HG03460 (cell line): Measurements from ENCODE around the gene ZNF385A.

Experiments used
- ATAC-seq: cut with Tn5 transposase; IDR thresholded peaks from one replicate; pipeline ENCODE4 v1.9.1; 2021; ENCODE audit not compliant: unreplicated experiment

ZNF385A gene

DNA sequence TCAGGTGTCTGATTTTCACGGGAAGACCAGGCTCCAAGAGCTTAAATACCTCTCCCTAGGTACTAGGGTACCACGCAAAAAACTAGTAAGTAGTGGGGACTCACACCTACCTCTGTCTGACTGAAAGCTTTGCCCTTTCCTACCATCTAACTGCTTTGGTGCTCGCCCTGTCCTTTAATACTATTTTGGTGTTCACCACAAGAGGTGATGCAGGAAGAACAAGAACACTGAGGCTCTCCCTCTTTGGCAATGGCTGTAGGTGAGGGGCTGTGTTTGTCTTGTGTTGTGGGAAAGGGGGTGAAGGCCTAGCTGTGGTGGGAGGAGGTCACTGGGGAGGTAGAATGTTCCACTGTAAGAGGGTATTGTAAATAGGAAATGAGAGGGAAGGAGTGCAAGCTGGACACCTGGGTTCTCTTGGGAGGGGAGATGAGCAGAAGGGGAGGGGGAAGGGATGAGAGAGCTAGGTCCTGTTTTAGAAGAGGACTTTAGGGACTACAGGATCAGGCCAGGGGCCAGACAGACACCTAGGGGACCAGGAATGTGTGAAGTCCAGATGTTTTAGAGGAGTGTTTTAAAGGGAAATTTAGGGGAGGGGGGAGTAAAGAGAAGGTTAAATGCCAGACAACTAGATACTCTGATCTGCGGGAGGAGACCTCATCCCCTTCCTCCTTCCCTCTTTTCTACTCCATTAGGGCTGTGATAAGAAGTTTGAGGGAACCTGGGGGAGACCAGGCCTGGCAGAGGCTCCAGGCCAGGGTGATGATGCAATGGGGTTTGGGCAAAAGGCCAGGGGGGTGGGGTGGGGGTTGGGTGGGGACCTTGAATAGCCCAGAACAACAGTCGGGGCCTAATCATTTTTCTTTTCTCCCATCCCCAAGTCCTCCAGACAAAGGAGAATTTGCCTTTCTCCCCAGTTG, 32.4 kb upstream of the ZNF385A start:
- ATAC-seq = no peak

GRCh38 chr12:54415221-54415929, 30.8 kb upstream of the ZNF385A start:
- no peak for ATAC-seq

GRCh38 chr12:54413284-54414190, 29.0 kb upstream of the ZNF385A start:
- ATAC-seq = no peak

DNA sequence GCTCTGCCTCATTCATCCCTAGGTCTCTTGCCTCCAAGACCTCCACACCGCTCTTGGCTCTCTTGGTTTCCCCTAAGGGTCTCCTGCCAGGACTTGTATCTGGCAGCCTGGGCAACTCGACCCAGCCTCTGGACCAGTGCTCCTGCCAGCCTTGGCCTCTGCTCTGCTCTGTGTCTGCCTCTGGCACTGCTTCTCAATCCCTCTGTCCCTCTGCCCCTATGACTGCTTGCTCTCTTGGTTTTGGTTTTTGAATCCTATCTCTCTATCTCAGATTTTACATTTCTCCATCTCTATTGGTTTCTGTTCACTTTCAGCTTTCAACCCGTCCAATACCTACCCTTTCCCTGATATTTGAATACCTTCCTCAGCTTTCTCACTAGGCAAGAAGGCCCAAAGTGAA, 28.3 kb upstream of the ZNF385A start:
- ATAC-seq = no peak

- no peak for ATAC-seq
These were observed 27.8 kb upstream of the ZNF385A start for GRCh38 chr12:54412348-54412747.

DNA sequence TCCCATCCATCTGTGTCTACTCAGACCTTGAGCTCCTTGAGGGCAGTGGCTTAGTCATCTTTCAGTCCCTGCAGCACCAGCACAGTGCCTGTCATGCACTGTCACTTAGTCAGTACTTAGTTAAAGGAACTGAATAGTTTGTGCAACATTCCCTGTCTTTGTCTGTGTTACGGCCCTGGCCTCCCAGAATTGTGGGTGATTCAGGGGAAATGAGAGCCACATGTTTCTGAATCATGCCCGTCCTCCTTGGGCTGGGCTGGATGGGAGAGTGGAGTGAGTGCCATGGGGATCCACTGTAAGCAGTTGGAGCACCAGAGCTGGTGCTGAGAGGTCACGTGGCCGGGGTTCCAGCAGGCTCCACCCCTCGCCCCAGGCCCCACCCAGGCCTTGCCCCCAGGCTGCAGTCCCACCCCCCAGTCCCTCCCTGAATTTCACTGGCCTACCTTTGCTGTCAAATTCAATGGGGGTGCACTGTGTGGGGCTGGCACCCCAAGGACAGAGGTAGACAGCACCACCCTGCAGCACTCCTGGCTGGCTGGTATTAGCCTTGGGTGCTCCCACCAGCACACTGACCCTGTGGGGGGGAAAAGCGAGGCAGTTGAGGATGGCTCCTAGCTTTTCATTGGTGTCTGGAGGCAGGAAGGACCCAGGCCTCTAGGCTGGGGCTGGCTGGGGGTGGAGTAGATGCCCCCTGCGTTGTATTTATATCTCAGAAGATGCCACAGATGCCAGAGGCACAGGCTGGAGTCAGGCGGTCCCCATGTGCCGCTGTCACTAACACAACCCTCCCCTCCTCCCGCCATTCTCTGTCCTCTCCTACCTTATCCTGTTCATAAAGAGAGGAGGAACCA, 27.1 kb upstream of the ZNF385A start:
- no peak for ATAC-seq

DNA sequence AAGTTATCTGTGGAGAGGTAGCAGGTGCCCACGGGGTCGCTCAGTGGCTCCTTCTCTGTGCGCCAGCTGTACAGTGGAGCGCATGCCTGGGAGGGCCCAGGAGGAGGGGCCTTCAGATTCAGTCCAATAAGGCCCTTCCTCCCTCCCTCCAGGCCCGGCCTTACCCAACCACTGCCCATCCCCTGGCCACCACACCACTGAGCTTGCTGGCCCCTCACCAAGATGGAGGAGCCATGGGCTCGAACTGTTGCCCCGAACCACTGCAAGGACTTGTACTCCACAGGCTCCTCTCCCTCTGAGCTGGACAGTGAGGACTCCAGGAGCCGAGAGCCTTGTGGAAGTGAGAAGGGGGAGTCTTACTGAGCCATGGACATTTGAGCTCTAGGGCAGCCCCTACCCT, 24.7 kb upstream of the ZNF385A start:
- ATAC-seq = no peak

DNA sequence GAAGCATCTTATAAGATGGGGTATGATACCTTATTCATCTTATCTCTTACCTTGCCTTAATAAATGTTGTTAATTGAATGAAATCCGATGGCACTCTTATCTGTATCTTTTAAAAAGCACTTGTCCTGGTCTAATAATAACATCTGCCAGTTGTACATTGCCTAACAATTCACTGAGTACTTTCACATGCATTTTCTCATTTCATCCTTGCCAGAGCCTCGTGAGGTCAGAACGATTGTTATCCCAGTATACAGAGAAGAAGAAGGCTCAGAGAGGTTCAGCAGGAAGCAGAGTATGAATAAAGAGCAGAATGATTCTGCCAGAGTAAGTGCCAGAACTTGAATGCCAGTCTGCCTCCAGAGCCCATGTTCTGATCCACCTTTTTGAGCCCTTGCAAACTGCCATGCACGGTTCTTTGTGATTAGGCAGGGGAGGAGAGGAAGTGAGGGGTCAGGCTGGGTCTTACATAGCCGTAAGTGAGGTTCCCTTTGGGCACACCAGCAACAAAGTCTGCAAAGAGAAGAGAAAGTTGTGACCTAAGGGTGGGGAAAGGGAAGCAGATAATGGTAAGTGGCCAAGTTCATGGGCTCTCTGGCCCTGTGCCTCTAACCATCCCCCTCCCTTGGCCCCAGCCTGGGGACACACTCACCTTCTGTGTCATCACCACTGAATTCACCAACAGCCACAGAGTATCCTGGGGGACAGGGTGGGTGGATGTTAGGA, 22.8 kb upstream of the ZNF385A start:
- no peak for ATAC-seq

DNA sequence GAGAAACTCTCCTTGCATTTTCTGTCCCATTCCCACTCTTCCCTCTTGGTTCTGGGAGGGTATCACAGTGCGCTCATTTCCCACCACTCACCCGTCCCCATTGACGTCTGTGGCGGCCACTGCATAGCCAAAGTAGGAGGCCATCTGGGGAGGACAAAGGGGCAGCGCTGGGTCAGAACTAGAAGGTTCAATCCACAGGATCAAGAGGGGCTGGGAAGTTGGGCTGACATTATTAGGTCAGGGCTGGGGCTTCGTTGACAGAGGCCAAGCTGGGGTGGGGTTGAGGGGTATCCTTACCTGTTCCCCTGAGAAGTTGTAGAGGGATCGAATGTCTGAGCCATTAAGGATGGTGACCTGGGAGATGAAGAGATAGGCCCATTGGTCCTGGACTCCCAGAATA, 21.0 kb upstream of the ZNF385A start:
- ATAC-seq = no peak

DNA sequence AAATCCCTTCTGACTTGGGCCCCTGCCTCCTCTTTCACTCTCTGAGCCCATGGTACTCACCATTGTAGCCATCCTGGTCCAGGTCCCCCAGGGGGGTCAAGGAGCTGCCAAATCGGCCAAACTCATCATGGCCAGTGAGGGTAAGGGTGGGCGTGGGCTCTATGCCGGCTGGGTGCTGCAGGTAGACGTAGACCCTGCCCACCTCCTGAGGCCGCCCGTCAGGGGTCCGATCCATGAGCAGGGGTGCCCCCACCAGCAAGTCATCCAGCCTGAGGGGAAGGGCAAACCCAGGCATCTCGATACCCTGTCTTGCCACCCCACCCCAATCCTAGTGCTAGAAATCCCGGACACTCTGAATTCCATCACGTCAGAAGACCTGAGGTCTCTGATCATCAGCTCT, 20.6 kb upstream of the ZNF385A start:
- no peak for ATAC-seq

DNA sequence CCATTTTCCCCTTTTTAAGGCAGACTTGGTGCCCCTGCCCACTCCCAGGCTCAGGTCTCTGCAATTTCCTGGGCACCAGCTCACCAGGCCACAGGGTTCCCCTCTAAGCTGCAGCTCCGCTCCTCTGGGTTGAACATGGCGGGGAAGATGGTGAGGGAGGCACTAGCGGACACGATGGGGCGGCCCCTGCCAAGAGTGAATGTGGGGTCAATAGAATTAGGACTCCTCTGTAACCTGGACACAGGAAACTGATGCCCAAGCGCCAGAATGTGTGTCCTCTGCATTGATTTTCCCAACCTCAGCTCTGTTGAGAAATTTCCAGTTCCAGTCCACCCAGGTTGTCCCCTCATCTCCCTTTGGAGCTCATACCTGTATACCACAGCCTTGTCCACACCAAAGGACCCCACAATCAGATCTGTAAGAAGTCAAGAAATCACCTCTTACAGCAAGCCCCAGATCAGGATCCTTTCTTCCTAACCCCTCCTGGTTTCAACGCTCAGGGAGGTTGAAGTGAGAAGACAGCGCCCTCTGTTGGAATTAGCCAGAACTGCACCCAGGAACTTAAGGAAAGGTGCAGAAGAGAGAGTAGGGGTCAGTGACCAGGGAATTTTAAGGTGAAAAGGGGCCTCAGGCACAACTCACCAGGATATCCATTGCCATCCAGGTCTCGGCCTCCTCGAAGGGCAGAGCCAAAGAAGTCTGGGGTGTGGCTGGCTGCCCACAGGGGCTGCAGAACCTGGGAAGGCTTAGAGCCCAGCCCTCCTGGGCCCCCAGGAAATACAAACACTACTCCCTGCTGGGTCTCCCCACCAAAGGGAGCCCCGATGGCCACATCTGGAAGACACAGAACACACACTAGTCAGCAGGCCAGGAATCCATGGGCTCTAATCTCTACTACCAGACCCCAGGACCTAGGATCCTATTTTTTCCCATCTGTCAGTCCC, 19.8 kb upstream of the ZNF385A start:
- no peak for ATAC-seq

GRCh38 chr12:54401119-54401518, 16.6 kb upstream of the ZNF385A start:
- ATAC-seq = no peak

GRCh38 chr12:54398995-54399793, 14.7 kb upstream of the ZNF385A start:
- ATAC-seq = no peak

- ATAC-seq = no peak
These were observed 13.7 kb upstream of the ZNF385A start for GRCh38 chr12:54398218-54398617.

- ATAC-seq = no peak
These were observed 12.6 kb upstream of the ZNF385A start for GRCh38 chr12:54397157-54397556.

DNA sequence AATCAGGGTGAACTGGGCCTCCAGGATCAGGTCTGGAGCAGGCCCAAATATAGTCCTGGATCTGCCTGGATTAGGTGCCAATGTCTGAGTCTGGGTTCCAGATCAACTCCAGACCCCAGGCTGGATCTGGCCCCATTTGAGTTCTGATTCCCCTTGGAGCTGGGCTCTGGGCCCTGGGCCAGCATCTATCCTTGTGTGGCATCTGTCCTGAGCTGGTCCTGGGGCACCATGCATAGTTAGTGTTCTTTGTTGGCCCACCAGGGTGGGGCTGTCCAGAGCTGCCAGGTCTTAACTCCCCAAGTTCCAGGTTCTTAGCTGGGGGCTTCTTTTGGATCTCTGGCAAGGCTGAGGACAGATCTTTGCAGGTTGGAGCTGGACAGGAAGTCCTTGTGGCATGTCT, 11.0 kb upstream of the ZNF385A start:
- ATAC-seq = no peak

DNA sequence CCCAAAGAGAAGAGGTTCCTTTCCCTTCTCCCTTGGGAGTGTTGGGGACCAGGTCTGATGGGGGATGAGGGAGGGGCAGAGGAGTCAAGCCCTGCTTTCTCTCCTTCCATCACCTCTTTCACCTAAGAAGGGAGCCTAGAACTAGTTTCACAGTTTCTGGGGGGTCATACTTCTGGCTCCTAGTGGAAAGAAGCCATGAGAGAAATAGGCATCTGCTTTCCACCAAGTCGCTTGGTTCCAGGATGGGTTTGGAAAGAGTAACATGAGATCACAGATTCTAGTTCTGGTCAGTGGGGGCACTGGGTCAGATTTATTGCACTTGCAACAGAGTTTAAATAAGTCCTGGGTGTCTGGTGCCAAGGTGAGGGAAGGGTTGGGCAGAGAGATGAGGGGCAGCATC, 10.5 kb upstream of the ZNF385A start:
- ATAC-seq = no peak

DNA sequence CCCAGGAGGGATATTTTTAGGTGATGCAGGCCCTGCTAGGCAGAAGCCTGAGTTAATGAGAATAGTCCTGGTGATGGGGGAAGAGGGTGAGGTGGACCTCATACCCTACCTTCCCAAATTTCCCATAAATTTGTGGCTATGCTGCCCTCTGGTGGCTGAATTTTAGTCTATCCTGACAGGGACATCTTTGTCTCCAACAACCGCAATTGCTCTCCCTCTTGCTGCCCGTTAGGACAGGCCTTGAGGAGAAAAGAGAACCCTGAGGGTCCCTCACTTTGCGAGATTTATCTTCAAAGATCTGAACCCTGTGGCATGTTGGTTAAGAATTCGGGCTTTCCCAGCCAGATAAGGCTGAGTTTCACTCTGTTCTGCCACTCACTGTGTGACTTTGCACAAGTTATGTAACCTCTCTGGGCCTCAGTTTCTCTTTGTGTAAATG, 9.8 kb upstream of the ZNF385A start:
- ATAC-seq = no peak
